Liver (tissue), 9 donors: ENCODE results near the gene SARDH. TPM values are rescaled to one million over a fixed set of nuclear protein-coding genes. Genes with fewer than 3 reads are reported as not detected.

Experiments used
- DNase-seq: peaks from one replicate; pipeline ENCODE4 v3.0.0-alpha.2; 2017; ENCODE audit warnings: low spot score
- H3K27ac ChIP-seq, 2 donors: one replicate each; pipeline ENCODE4 v1.7.0; 2013; ENCODE audit warnings: inconsistent platforms in 2 of 2, low read length in 2 of 2, control low read depth in 1 of 2, low read depth in 1 of 2, mild to moderate bottlenecking in 1 of 2
- H3K27me3 ChIP-seq, 4 donors: one replicate each; pipeline versions ENCODE4 v1.6.1 to v1.7.0; 2013; ENCODE audit warnings: low read length in 3 of 4, inconsistent platforms in 1 of 4, mild to moderate bottlenecking in 1 of 4, moderate library complexity in 1 of 4; ENCODE audit not compliant: control insufficient read depth in 4 of 4, insufficient read depth in 4 of 4
- H3K36me3 ChIP-seq, 4 donors: one replicate each; pipeline versions ENCODE4 v1.6.1 to v1.7.0; 2013; ENCODE audit warnings: low read length in 3 of 4, mild to moderate bottlenecking in 3 of 4, low read depth in 1 of 4, moderate library complexity in 1 of 4; ENCODE audit not compliant: control insufficient read depth in 4 of 4, insufficient read depth in 3 of 4
- H3K4me1 ChIP-seq, 4 donors: one replicate each; pipeline versions ENCODE4 v1.6.1 to v1.7.0; 2013; ENCODE audit warnings: low read length in 3 of 4, mild to moderate bottlenecking in 3 of 4, moderate library complexity in 1 of 4; ENCODE audit not compliant: control insufficient read depth in 4 of 4, insufficient read depth in 4 of 4
- H3K4me3 ChIP-seq, 3 donors: one replicate each; pipeline versions ENCODE4 v1.6.1 to v1.7.0; 2013; ENCODE audit warnings: low read length in 3 of 3, control low read depth in 1 of 3, low read depth in 1 of 3, mild to moderate bottlenecking in 1 of 3
- H3K9ac ChIP-seq, 2 donors: one replicate each; pipeline ENCODE4 v1.7.0; 2013; ENCODE audit warnings: low read length in 2 of 2, mild to moderate bottlenecking in 2 of 2, moderate library complexity in 2 of 2, control low read depth in 1 of 2, low read depth in 1 of 2
- H3K9me3 ChIP-seq, 4 donors: one replicate each; pipeline versions ENCODE4 v1.6.1 to v1.7.0; 2013; ENCODE audit warnings: low read length in 3 of 4; ENCODE audit not compliant: control insufficient read depth in 4 of 4
- EGR1 ChIP-seq, 2 donors: IDR thresholded peaks; 2 replicates each; pipeline ENCODE4 v1.6.1; 2016 to 2018; ENCODE audit warnings: antibody characterized with exemption in 2 of 2, low read depth in 2 of 2
- FOXA1 ChIP-seq: IDR thresholded peaks from 2 replicates; pipeline ENCODE4 v1.6.1; 2016; ENCODE audit warnings: antibody characterized with exemption
- FOXA2 ChIP-seq: IDR thresholded peaks from 2 replicates; pipeline ENCODE4 v1.6.1; 2016; ENCODE audit warnings: antibody characterized with exemption
- GABPA ChIP-seq, 2 donors: IDR thresholded peaks in 1 of 2; conservative IDR thresholded peaks in 1 of 2; 2 replicates each; pipeline ENCODE4 v1.6.1; 2016; ENCODE audit warnings: antibody characterized with exemption in 2 of 2, mild to moderate bottlenecking in 1 of 2, moderate library complexity in 1 of 2
- HNF4A ChIP-seq, 2 donors: conservative IDR thresholded peaks; 2 replicates each; pipeline ENCODE4 v1.6.1; 2016; ENCODE audit warnings: antibody characterized with exemption in 2 of 2, mild to moderate bottlenecking in 2 of 2
- HNF4G ChIP-seq: IDR thresholded peaks from 2 replicates; pipeline ENCODE4 v1.6.1; 2016; ENCODE audit warnings: antibody characterized with exemption
- JUND ChIP-seq, 2 donors: IDR thresholded peaks; 2 replicates each; pipeline ENCODE4 v1.6.1; 2016; ENCODE audit warnings: antibody characterized with exemption in 2 of 2
- NR2F2 ChIP-seq: IDR thresholded peaks from 2 replicates; pipeline ENCODE4 v1.6.1; 2016; ENCODE audit warnings: antibody characterized with exemption
- RAD21 ChIP-seq, 2 donors: IDR thresholded peaks; 2 replicates each; pipeline ENCODE4 v1.6.1; 2016; ENCODE audit warnings: antibody characterized with exemption in 2 of 2, mild to moderate bottlenecking in 2 of 2
- RXRA ChIP-seq, 2 donors: IDR thresholded peaks; 2 replicates each; pipeline ENCODE4 v1.6.1; 2017 to 2018; ENCODE audit warnings: antibody characterized with exemption in 2 of 2, mild to moderate bottlenecking in 1 of 2
- SP1 ChIP-seq: IDR thresholded peaks from 2 replicates; pipeline ENCODE4 v1.6.1; 2018; ENCODE audit warnings: antibody characterized with exemption, mild to moderate bottlenecking
- TAF1 ChIP-seq: conservative IDR thresholded peaks from 2 replicates; pipeline ENCODE4 v1.6.1; 2016; ENCODE audit warnings: antibody characterized with exemption, mild to moderate bottlenecking
- YY1 ChIP-seq: IDR thresholded peaks from 2 replicates; pipeline ENCODE4 v1.6.1; 2016; ENCODE audit warnings: antibody characterized with exemption, mild to moderate bottlenecking
- WGBS: extraction: QIAGEN DNeasy Blood & Tissue Kit; methylation state at CpG from one replicate; pipeline ENCODE4 v1.1.7; 2013; 5-methylcytosine and 5-hydroxymethylcytosine counted together
- polyA plus RNA-seq, 2 donors: library from polyadenylated mRNA; stranded (reverse) in 1 of 2; unstranded in 1 of 2; fragments of 200-250 nt in 1 of 2; fragments of >200 nt in 1 of 2; fragmentation: Nextera tagmentation in 1 of 2; extraction: Ambion mirVana in 1 of 2; gene quantifications; one replicate each; pipeline versions ENCODE4 v1.2.1 to v1.2.3, GENCODE V29; 2013 to 2015
- total RNA-seq, 2 donors: library from RNA; depleted of rRNA; stranded (reverse); fragments of >200 nt; gene quantifications; one replicate each; pipeline ENCODE4 v1.2.3, GENCODE V29; 2014
- TF ChIP-seq, protein P1 (sequence below): fragments of 150-350 bp; IDR thresholded peaks from 2 replicates; pipeline ENCODE4 v1.5.1; 2017; ENCODE audit warnings: improper control_type of control experiment, low read depth, low read length; ENCODE audit not compliant: missing input control
- TF ChIP-seq, protein P2 (sequence below): IDR thresholded peaks from 2 replicates; pipeline ENCODE4 v1.6.1; 2016; ENCODE audit warnings: antibody characterized with exemption
- TF ChIP-seq, protein P3 (sequence below): IDR thresholded peaks from 2 replicates; pipeline ENCODE4 v1.6.1; 2016; ENCODE audit warnings: antibody characterized with exemption
- TF ChIP-seq, protein P4 (sequence below): IDR thresholded peaks from 2 replicates; pipeline ENCODE4 v1.6.1; 2016; ENCODE audit warnings: antibody characterized with exemption
- TF ChIP-seq, protein P5 (sequence below): IDR thresholded peaks from 2 replicates; pipeline ENCODE4 v1.6.1; 2016; ENCODE audit warnings: antibody characterized with exemption, mild to moderate bottlenecking
- donor health status: healthy.
- donor health status: healthy.
- donor health status: healthy.
- donor health status: healthy.
- donor health status: healthy.

The SARDH gene
- total and polyA plus RNA-seq, 4 donors, result 53.7 to 291 (median 63.4) TPM

DNA sequence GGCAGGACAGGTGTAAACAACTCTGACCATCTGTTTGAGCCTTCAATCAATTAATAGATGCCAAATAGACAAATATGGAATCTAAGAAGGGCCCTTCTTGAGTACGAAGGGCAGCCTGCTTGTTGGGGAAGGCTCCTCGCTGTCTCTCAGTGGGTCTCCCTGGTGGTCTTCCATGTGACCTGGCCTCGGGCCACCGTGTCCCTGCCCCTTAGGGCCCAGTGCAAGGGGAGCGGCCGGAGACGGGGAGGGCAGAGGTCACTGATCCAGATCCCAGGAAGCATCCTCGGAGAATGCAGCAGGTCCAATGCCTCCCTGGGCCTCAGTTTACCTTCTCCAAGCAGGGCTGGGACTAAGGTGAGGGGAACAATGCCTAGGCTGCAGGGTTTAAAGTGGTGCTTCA lies 99.4 kb downstream of the SARDH start:
- TF ChIP-seq RXRA (IDR thresholded peaks at IDR 0.05), result no peak
- TF ChIP-seq GABPA (IDR thresholded peaks at IDR 0.05 in 1 of 2, conservative IDR thresholded peaks at IDR 0.05 in 1 of 2), result no peak
- no peak for TF ChIP-seq EGR1 (IDR thresholded peaks at IDR 0.05; ENCODE audit: low read depth in 2 of 2)
- TF ChIP-seq, protein P1, sequence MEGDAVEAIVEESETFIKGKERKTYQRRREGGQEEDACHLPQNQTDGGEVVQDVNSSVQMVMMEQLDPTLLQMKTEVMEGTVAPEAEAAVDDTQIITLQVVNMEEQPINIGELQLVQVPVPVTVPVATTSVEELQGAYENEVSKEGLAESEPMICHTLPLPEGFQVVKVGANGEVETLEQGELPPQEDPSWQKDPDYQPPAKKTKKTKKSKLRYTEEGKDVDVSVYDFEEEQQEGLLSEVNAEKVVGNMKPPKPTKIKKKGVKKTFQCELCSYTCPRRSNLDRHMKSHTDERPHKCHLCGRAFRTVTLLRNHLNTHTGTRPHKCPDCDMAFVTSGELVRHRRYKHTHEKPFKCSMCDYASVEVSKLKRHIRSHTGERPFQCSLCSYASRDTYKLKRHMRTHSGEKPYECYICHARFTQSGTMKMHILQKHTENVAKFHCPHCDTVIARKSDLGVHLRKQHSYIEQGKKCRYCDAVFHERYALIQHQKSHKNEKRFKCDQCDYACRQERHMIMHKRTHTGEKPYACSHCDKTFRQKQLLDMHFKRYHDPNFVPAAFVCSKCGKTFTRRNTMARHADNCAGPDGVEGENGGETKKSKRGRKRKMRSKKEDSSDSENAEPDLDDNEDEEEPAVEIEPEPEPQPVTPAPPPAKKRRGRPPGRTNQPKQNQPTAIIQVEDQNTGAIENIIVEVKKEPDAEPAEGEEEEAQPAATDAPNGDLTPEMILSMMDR, result no peak
- TF ChIP-seq NR2F2, result no peak
- TF ChIP-seq, protein P2, sequence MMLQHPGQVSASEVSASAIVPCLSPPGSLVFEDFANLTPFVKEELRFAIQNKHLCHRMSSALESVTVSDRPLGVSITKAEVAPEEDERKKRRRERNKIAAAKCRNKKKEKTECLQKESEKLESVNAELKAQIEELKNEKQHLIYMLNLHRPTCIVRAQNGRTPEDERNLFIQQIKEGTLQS, result no peak
- TF ChIP-seq TAF1, result no peak
- TF ChIP-seq, protein P3, sequence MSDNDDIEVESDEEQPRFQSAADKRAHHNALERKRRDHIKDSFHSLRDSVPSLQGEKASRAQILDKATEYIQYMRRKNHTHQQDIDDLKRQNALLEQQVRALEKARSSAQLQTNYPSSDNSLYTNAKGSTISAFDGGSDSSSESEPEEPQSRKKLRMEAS, result no peak
- no peak for TF ChIP-seq JUND (IDR thresholded peaks at IDR 0.05)
- Histone ChIP-seq H3K36me3 (no peaks in the 10 kb centered on the region), H3K9ac (no peak overlapping the region), H3K4me3 (no peak overlapping the region), H3K27ac (no peak overlapping the region), H3K27me3 (no peaks in the 10 kb centered on the region), H3K4me1 (no peaks in the 10 kb centered on the region), H3K9me3 (no peaks in the 10 kb centered on the region)
- WGBS, result 59% methylated on average over 8 of the region's 8 CpGs
- DNase-seq, result no peak

DNA sequence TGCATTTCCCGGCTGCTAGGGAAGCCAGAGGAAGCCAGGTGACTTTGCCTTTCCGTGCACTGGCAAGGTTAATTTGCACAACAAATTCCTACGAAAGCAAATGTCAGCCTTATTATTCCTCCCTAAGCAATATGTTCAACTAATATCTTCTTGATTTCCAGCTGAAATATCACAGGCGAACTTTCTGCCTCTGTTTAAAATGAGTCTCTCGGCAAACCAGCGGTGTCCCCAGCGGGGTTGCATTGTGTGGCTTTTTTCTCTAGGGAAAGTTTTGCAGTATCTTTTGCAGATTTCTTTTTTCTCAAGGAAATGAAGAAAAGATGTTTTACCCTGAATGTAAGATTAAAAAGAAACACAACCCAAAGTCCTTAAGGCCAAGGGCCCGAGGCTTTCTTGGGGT lies 100.1 kb downstream of the SARDH start:
- no peak for TF ChIP-seq JUND (IDR thresholded peaks at IDR 0.05)
- no peak for TF ChIP-seq RXRA (IDR thresholded peaks at IDR 0.05)
- TF ChIP-seq GABPA (IDR thresholded peaks at IDR 0.05 in 1 of 2, conservative IDR thresholded peaks at IDR 0.05 in 1 of 2), result no peak
- TF ChIP-seq, protein P1, result no peak
- TF ChIP-seq HNF4A (conservative IDR thresholded peaks at IDR 0.05), result no peak
- TF ChIP-seq, protein P3, result no peak
- TF ChIP-seq NR2F2, result no peak
- no peak for TF ChIP-seq FOXA1
- no peak for TF ChIP-seq SP1
- TF ChIP-seq, protein P2, result no peak
- TF ChIP-seq RAD21 (IDR thresholded peaks at IDR 0.05), result no peak
- TF ChIP-seq FOXA2, result no peak
- TF ChIP-seq EGR1 (IDR thresholded peaks at IDR 0.05; ENCODE audit: low read depth in 2 of 2), result no peak
- no peak for TF ChIP-seq HNF4G
- no peak for TF ChIP-seq TAF1
- TF ChIP-seq, protein P4, sequence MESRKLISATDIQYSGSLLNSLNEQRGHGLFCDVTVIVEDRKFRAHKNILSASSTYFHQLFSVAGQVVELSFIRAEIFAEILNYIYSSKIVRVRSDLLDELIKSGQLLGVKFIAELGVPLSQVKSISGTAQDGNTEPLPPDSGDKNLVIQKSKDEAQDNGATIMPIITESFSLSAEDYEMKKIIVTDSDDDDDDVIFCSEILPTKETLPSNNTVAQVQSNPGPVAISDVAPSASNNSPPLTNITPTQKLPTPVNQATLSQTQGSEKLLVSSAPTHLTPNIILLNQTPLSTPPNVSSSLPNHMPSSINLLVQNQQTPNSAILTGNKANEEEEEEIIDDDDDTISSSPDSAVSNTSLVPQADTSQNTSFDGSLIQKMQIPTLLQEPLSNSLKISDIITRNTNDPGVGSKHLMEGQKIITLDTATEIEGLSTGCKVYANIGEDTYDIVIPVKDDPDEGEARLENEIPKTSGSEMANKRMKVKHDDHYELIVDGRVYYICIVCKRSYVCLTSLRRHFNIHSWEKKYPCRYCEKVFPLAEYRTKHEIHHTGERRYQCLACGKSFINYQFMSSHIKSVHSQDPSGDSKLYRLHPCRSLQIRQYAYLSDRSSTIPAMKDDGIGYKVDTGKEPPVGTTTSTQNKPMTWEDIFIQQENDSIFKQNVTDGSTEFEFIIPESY, result no peak
- TF ChIP-seq, protein P5, sequence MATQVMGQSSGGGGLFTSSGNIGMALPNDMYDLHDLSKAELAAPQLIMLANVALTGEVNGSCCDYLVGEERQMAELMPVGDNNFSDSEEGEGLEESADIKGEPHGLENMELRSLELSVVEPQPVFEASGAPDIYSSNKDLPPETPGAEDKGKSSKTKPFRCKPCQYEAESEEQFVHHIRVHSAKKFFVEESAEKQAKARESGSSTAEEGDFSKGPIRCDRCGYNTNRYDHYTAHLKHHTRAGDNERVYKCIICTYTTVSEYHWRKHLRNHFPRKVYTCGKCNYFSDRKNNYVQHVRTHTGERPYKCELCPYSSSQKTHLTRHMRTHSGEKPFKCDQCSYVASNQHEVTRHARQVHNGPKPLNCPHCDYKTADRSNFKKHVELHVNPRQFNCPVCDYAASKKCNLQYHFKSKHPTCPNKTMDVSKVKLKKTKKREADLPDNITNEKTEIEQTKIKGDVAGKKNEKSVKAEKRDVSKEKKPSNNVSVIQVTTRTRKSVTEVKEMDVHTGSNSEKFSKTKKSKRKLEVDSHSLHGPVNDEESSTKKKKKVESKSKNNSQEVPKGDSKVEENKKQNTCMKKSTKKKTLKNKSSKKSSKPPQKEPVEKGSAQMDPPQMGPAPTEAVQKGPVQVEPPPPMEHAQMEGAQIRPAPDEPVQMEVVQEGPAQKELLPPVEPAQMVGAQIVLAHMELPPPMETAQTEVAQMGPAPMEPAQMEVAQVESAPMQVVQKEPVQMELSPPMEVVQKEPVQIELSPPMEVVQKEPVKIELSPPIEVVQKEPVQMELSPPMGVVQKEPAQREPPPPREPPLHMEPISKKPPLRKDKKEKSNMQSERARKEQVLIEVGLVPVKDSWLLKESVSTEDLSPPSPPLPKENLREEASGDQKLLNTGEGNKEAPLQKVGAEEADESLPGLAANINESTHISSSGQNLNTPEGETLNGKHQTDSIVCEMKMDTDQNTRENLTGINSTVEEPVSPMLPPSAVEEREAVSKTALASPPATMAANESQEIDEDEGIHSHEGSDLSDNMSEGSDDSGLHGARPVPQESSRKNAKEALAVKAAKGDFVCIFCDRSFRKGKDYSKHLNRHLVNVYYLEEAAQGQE, result no peak
- no peak for TF ChIP-seq YY1
- no peaks in the 10 kb centered on the region for H3K9me3 ChIP-seq
- H3K27ac ChIP-seq, result no peak overlapping the region
- H3K4me1 ChIP-seq, result no peaks in the 10 kb centered on the region
- H3K4me3 ChIP-seq, result no peak overlapping the region
- no peak overlapping the region for H3K9ac ChIP-seq
- DNase-seq, result no peak
- H3K36me3 ChIP-seq, result no peaks in the 10 kb centered on the region
- H3K27me3 ChIP-seq, result no peaks in the 10 kb centered on the region
- 76% methylated on average over 8 of the region's 8 CpGs for WGBS
